ENCODE measurements around the gene CNOT4. TPM values are rescaled to one million over a fixed set of nuclear protein-coding genes. Genes with fewer than 3 reads are reported as not detected.

The CNOT4 gene
- total RNA-seq, 2 donors from 2014 or later: 34.0 to 34.5 TPM

DNA sequence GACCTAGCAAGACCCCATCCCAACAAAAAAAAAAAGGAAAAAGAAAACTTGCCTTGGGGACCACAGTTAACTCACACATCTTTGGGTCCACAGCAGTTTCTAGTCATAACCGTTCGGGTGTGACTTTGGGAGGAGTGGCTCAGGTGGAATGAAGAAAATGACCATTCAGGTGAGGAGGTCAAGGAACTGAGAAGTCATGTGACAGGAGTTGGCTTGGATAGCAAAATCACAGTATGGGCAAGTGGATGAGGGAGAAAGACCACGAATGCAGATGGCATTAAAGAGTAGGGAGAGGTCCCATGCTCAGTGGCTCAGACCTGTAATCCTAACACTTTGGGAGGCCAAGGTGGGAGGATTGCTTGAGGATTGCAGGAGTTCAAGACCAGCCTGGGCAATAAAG is 17.1 kb upstream of the CNOT4 start:
- Mint-ChIP-seq H3K36me3 (ENCODE audit: low read depth) (no peaks in the 10 kb centered on the region), H3K27me3 (peaks cover 18% of the 10 kb centered on the region), H3K27ac (no peak overlapping the region), H3K4me1 (no peaks in the 10 kb centered on the region), H3K4me3 (no peak overlapping the region)
- no peaks in the 10 kb centered on the region for H3K9me3 ChIP-seq (ENCODE audit: control insufficient read depth, low read length, poor library complexity, severe bottlenecking)
- ATAC-seq: no peak
- no peak for DNase-seq

DNA sequence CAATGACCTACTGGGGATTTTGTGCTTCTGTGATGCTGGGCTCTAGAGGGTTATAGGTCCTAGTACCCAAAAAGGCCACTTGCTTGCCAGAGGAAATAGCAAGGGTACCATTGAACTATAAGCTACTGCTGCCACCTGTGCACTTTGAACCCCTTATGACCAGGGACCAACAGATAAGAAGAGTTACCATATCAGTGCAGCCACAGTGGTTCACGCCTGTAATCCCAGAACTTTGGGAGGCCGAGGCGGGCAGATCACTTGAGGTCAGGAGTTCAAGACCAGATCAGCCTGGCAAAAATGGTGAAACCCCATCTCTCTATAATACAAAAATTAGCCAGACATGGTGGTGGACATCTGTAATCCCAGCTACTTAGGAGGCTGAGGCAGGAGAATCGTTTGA is 15.5 kb upstream of the CNOT4 start:
- no peak for ATAC-seq
- Mint-ChIP-seq H3K36me3 (ENCODE audit: low read depth) (no peaks in the 10 kb centered on the region), H3K4me3 (no peak overlapping the region), H3K27ac (no peak overlapping the region), H3K27me3 (peaks cover 12% of the 10 kb centered on the region), H3K4me1 (no peaks in the 10 kb centered on the region)
- H3K9me3 ChIP-seq (ENCODE audit: control insufficient read depth, low read length, poor library complexity, severe bottlenecking): no peaks in the 10 kb centered on the region
- no peak for DNase-seq

DNA sequence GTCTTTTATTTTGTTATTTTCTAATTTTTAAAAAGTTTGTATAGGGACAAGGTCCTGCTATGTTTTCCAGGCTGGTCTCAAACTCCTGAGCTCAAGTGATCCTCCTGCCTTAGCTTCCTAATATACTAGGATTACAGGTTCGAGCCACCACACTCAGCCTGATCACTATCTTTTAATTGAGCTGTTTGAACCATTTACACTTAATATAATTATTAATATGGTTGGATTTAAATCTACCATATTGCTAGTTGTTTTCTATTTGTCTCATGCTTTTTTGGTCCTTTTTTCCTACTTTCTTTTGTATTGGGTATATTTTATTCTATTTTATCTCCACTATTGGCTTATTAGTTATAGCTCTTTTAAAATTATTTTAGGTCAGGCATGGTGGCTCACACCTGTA is 13.2 kb upstream of the CNOT4 start:
- DNase-seq (no peak), ATAC-seq (no peak)
- no peak overlapping the region for H3K4me3 Mint-ChIP-seq
- H3K27me3 Mint-ChIP-seq: peaks cover 12% of the 10 kb centered on the region
- no peaks in the 10 kb centered on the region for H3K36me3 Mint-ChIP-seq (ENCODE audit: low read depth)
- H3K9me3 ChIP-seq (ENCODE audit: control insufficient read depth, low read length, poor library complexity, severe bottlenecking): no peaks in the 10 kb centered on the region
- H3K27ac Mint-ChIP-seq: no peak overlapping the region
- no peaks in the 10 kb centered on the region for H3K4me1 Mint-ChIP-seq

DNA sequence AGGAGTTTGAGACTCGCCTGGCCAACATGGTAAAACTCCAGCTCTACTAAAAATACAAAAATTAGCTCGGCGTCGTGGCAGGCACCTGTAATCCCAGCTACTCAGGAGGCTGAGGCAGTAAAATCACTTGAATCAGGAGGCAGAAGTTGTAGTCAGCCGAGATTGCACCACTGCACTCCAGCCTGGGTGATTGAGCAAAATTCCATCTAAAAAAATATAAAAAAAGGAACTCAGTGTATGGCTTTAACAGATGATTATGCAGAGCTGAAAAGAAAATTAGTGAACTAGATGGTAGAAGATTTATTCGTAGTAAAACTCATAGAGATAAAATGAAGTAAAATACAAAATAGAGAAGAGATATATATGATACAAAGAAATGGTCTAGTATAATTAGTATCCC is 12.6 kb upstream of the CNOT4 start:
- DNase-seq (no peak), ATAC-seq (no peak)
- Mint-ChIP-seq H3K27me3 (peaks cover 12% of the 10 kb centered on the region), H3K27ac (no peak overlapping the region), H3K4me3 (no peak overlapping the region), H3K4me1 (no peaks in the 10 kb centered on the region), H3K36me3 (ENCODE audit: low read depth) (no peaks in the 10 kb centered on the region)
- no peaks in the 10 kb centered on the region for H3K9me3 ChIP-seq (ENCODE audit: control insufficient read depth, low read length, poor library complexity, severe bottlenecking)

DNA sequence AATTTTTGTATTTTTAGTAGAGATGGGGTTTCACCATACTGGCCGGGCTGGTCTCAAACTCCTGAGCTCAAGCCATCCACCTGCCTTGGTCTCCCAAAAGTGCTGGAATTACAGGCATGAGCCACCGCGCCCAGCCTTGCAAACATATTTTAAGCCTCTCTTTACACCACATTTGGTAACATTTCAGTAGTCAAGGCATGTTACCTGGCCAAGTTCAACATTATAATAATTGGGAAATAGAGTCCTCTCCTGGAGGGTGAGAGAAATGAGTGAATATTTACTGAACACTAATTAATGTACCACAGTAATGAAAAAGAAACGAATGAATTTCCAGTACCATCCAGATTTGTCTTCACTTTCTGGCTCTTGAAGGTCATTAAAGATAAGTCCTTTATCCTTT is 10.0 kb upstream of the CNOT4 start:
- no peak for DNase-seq
- ATAC-seq: no peak

DNA sequence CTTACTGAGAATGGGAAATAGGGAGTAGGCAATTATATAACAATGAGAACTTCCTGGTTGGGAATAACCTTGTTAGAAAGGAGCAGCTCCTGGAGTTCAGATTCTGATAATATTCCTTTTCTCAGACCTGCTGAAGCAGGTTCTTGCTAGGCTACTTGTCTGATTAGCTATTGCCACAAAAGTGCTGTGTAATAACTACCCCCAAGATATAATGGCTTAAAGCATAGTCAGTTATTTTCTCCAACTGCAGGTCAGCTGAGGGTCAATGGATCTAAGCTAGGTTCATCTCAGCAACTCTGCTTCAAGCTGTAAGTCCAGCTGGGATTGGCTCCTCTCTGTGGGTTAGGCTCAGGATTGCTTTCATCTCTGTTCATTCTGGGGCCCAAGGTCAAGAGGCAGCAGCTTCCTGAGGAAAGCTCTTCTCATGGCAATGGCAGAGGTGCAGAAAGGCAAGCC is 9.4 kb upstream of the CNOT4 start:
- no peaks in the 10 kb centered on the region for H3K9me3 ChIP-seq (ENCODE audit: control insufficient read depth, low read length, poor library complexity, severe bottlenecking)
- H3K4me1 Mint-ChIP-seq: no peaks in the 10 kb centered on the region
- no peak overlapping the region for H3K27ac Mint-ChIP-seq
- DNase-seq (no peak), ATAC-seq (no peak)
- H3K4me3 Mint-ChIP-seq: no peak overlapping the region
- peaks cover 6% of the 10 kb centered on the region for H3K27me3 Mint-ChIP-seq
- H3K36me3 Mint-ChIP-seq (ENCODE audit: low read depth): peaks cover 6% of the 10 kb centered on the region

More for the DNA sequence above, 10.0 kb upstream of the CNOT4 start:
- Mint-ChIP-seq H3K27ac (no peak overlapping the region), H3K4me3 (no peak overlapping the region), H3K27me3 (peaks cover 6% of the 10 kb centered on the region), H3K36me3 (ENCODE audit: low read depth) (peaks cover 6% of the 10 kb centered on the region), H3K4me1 (no peaks in the 10 kb centered on the region)
- H3K9me3 ChIP-seq (ENCODE audit: control insufficient read depth, low read length, poor library complexity, severe bottlenecking): no peaks in the 10 kb centered on the region

DNA sequence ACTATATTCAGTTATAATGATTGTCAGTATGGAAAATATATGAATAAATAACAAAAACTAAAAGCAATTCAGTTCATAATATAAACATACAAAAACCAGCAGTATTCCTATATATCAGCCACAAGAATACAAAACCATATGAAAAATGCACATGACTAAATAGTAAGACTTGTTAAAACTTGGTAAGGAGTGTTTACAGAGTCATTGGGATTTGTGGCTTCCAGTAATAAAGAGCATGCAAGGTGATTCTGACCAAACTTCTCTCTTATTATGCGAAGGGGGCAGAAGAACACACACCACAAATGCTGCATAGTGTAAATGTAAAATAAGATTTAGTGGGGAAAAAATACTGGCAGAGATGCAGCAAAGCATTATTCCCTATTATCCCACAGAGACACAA is 8.8 kb upstream of the CNOT4 start:
- no peak for DNase-seq
- no peaks in the 10 kb centered on the region for H3K9me3 ChIP-seq (ENCODE audit: control insufficient read depth, low read length, poor library complexity, severe bottlenecking)

DNA sequence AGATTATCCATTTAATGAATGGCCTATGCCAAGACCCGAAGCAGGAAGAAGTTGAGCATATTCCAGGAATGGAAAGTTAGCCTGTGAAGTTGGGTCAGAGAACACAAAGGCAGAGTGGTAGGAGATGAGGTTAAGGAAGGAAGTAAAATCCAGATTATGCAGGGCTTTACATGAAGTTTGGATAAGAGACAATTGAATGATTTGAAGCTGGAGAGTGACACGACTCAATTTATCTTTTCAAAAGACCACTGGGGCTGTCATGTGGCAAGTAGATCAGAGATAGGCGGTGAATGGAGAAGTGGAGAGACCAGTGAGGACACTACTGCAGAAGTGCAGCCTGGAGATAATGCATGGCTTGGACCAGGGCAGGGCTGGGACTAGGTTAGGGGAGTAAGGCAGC is 7.2 kb upstream of the CNOT4 start:
- Mint-ChIP-seq H3K4me1 (no peaks in the 10 kb centered on the region), H3K36me3 (ENCODE audit: low read depth) (peaks cover 6% of the 10 kb centered on the region), H3K27me3 (peaks cover 6% of the 10 kb centered on the region), H3K27ac (no peak overlapping the region), H3K4me3 (no peak overlapping the region)
- no peaks in the 10 kb centered on the region for H3K9me3 ChIP-seq (ENCODE audit: control insufficient read depth, low read length, poor library complexity, severe bottlenecking)
- ATAC-seq (no peak), DNase-seq (no peak)

More for the DNA sequence above, 8.8 kb upstream of the CNOT4 start:
- Mint-ChIP-seq H3K4me3 (no peak overlapping the region), H3K27ac (no peak overlapping the region), H3K27me3 (peaks cover 6% of the 10 kb centered on the region), H3K36me3 (ENCODE audit: low read depth) (peaks cover 6% of the 10 kb centered on the region), H3K4me1 (no peaks in the 10 kb centered on the region)
- no peak for ATAC-seq

DNA sequence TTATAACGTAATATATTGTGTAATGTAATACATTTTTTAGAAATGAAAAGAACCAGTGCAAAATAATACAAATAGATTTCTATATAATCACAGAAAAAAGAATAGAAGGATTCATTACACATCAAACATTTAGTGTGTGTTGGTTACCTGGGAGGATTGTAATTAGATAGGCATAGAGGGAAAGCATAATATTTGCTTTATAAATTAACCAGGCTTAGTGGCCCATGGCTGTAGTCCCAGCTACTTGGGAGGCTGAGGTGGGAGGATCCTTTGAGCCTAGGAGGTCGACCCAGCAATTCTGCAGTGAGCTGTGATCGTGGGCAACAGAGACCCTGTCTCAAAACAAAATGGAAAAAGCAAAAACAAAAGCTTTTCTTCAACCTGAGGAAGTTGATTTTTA is 5.0 kb upstream of the CNOT4 start:
- DNase-seq (no peak), ATAC-seq (no peak)
- Mint-ChIP-seq H3K27ac (no peak overlapping the region), H3K4me3 (no peak overlapping the region), H3K36me3 (ENCODE audit: low read depth) (peaks cover 6% of the 10 kb centered on the region), H3K27me3 (peaks cover 6% of the 10 kb centered on the region), H3K4me1 (no peaks in the 10 kb centered on the region)
- no peaks in the 10 kb centered on the region for H3K9me3 ChIP-seq (ENCODE audit: control insufficient read depth, low read length, poor library complexity, severe bottlenecking)

DNA sequence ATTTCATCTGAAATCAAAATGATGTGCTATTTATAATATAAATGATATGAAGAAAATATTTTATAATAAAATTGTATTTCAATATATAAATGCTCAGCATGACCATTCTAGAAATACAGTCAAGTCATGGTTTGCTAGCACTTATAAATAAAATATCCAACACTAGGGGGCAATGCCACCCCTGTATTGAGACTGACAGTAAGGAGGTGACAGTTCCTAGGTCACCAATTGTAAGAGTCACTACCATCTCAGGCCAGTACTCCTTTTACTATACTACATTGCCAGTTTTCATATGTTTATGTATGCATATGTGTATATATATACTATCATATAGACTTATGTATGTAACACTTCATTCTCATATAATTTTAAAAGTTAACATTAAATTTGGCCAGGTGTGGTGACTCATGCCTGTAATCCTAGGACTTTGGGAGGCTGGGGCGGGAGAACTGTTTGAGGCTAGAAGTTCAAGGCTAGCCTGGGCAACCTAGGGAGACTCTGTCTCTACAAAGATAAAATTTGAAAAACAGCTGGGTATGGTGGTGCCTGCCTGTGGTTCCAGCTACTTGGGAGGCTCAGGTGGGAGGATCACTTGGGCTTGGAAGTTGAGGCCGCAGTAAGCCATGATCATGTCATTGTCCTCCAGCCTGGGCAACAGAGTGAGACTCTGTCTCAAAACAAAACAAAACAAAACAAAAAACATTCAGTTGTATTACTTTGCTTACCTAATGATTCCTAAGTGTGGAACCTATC is 2.4 kb upstream of the CNOT4 start:
- ATAC-seq (no peak), DNase-seq (no peak)
- no peak overlapping the region for H3K27ac Mint-ChIP-seq
- H3K27me3 Mint-ChIP-seq: peaks cover 6% of the 10 kb centered on the region
- no peaks in the 10 kb centered on the region for H3K4me1 Mint-ChIP-seq
- H3K9me3 ChIP-seq (ENCODE audit: control insufficient read depth, low read length, poor library complexity, severe bottlenecking): no peaks in the 10 kb centered on the region
- peaks cover 6% of the 10 kb centered on the region for H3K36me3 Mint-ChIP-seq (ENCODE audit: low read depth)
- no peak overlapping the region for H3K4me3 Mint-ChIP-seq

DNA sequence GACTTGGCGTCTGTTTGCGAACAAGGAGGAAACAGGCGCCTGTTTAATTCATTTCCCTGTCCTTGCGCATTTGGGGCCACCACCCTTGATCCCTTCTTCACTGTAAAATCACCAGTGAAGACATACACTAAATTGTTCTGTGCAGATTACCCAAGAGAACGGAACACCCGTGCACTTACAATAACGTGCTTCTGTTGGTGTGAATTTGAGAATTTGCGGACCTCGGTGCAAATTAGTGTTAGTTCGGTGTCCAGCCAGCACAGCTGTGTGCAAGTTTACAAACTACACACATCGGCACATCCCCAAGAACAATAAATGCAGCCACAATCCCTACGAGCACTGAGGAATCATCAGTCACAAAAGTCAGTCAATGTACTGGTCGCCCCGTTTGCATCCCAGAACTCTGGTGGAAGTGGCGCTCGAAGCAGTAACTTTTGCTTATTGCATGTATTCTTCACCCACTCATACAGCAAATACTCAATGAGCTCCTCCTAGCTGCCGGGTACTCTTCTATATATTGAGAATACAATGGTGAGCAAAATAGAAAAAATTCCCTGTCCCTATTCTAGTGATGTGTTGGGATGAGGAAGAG is 786 bp upstream of the CNOT4 start:
- ATAC-seq: no peak
- no peak overlapping the region for H3K4me3 Mint-ChIP-seq
- DNase-seq: no peak

DNA sequence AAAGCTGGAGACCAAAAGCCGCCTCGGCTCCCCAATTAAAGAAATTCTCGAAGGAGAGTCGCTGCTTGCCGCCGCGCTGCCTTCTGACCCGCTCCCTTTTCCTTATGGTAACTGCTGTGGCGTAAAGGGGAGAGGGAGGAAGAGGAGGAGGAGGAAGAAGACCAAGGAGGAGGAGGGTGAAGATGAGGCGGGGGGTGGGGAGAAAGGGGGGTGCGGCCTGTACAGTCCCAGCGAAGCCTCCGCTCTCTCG is 388 bp downstream of the CNOT4 start:
- DNase-seq (no peak), ATAC-seq (no peak)
- H3K4me3 Mint-ChIP-seq: no peak overlapping the region
- H3K4me1 Mint-ChIP-seq: peaks cover 3% of the 10 kb centered on the region
- H3K36me3 Mint-ChIP-seq (ENCODE audit: low read depth): no peaks in the 10 kb centered on the region
- no peak overlapping the region for H3K27ac Mint-ChIP-seq
- H3K9me3 ChIP-seq (ENCODE audit: control insufficient read depth, low read length, poor library complexity, severe bottlenecking): no peaks in the 10 kb centered on the region
- no peaks in the 10 kb centered on the region for H3K27me3 Mint-ChIP-seq

More for the DNA sequence above, 786 bp upstream of the CNOT4 start:
- H3K9me3 ChIP-seq (ENCODE audit: control insufficient read depth, low read length, poor library complexity, severe bottlenecking): no peaks in the 10 kb centered on the region
- Mint-ChIP-seq H3K36me3 (ENCODE audit: low read depth) (no peaks in the 10 kb centered on the region), H3K4me1 (peaks cover 3% of the 10 kb centered on the region), H3K27ac (no peak overlapping the region), H3K27me3 (no peaks in the 10 kb centered on the region)

DNA sequence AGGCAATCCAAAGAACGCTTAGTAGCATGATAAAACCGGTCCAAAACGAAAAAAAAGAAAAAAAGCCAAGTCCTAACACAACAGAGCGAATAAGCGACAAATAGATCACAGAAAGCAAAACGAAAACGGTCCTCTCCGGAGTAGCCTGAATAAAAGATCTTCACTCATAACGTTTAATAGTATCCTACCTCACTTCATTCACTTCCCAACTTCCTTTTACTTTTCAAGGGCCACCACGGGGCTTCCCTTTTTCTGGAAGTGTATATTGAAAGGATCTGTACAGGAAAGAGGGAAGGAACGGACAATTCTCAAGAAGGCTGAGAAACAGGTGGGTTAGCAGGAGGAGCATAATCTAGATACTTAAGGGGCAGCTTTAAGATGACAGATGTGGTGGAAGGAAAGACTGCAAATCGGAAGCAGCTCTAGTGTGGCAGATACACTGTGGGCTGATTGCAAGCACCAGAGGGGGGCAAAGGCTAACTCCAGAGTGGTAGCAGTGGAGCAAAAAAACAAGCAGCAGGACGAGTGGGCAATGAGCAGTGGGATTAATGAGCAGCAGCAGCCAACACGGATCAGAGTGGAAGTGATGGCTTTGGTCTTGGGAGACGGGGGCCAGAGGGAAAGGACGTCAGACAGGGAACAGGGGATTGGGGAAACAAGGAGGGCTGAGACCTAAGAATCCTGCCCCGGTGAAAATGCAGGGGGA is 866 bp downstream of the CNOT4 start:
- ATAC-seq: no peak
- H3K27me3 Mint-ChIP-seq: no peaks in the 10 kb centered on the region
- no peaks in the 10 kb centered on the region for H3K9me3 ChIP-seq (ENCODE audit: control insufficient read depth, low read length, poor library complexity, severe bottlenecking)
- H3K27ac Mint-ChIP-seq: no peak overlapping the region
- peaks cover 3% of the 10 kb centered on the region for H3K4me1 Mint-ChIP-seq
- H3K36me3 Mint-ChIP-seq (ENCODE audit: low read depth): no peaks in the 10 kb centered on the region
- H3K4me3 Mint-ChIP-seq: no peak overlapping the region
- DNase-seq: no peak

DNA sequence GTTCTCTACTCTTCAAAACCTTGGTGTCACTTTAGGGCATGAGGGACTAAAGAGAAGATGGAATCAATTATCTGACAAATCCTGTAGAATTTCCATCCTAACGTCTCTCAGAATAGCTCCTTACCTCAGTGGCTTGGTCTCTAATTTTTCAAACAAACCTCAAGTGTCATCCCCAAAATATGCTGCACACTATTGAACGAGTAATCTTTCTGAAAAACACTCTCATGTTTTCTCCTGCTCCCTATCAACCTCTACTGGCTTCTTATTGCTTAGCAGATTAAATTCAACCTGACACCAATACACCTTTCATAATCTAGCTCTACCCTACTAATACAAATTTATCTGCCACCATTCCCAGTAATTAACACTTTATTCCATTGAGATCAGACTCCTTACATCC is 8.5 kb downstream of the CNOT4 start:
- H3K9me3 ChIP-seq (ENCODE audit: control insufficient read depth, low read length, poor library complexity, severe bottlenecking): no peaks in the 10 kb centered on the region
- Mint-ChIP-seq H3K36me3 (ENCODE audit: low read depth) (no peaks in the 10 kb centered on the region), H3K4me3 (no peak overlapping the region), H3K27ac (no peak overlapping the region), H3K27me3 (no peaks in the 10 kb centered on the region), H3K4me1 (peaks cover 25% of the 10 kb centered on the region)
- DNase-seq (no peak), ATAC-seq (no peak)
